ENCODE data around the gene EMILIN1. TPM values are rescaled to one million over a fixed set of nuclear protein-coding genes. Genes with fewer than 3 reads are reported as not detected.
A peak's percentile ranks its signal among the peaks of the same experiment; 100 is the strongest.

EMILIN1 gene
- total and polyA plus RNA-seq, 2 of the 8 experiments (the other 6 are each of a cell fraction or from before 2014, with no cell fraction given): 1.9 to 3.0 TPM

GRCh38 chr2:27086724-27087593, 8.5 kb downstream of the EMILIN1 start, which contains the start of gene KHK:
TSS of gene KHK (plus strand) at chr2:27086772. CDS start at chr2:27087260, 488 bp downstream.
- Histone ChIP-seq H4K8ac (ENCODE audit: extremely low read depth, insufficient read depth, low read length) (peak within 1 kb of the TSS; percentile 85), H3K27me3 (replicated peaks in 1 of 4; ENCODE audit: control insufficient read depth in 3 of 4, extremely low read depth in 1 of 4, insufficient read depth in 3 of 4, low read length in 3 of 4) (peaks cover 0 to 9% (median 4%) of the 10 kb centered on the region in 4 experiments; a peak in 2 of 7 replicates), H3K9me3 (ENCODE audit: insufficient read depth in 2 of 2, low read depth in 1 of 2, low read length in 1 of 2) (no peaks in the 10 kb centered on the region), H3K4ac (replicated peaks; ENCODE audit: insufficient read length, low read depth, low read length) (no peak within 1 kb of the TSS), H3K79me2 (ENCODE audit: control insufficient read depth in 1 of 2, insufficient read depth in 2 of 2, low read length in 2 of 2) (no peaks in the 10 kb centered on the region), H3K23ac (ENCODE audit: insufficient read length) (no peak within 1 kb of the TSS), H4K20me1 (replicated peaks in 1 of 2; ENCODE audit: control insufficient read depth in 1 of 2, insufficient read depth in 2 of 2, low read length in 2 of 2) (peaks cover 0 to 1% of the 10 kb centered on the region in 2 experiments), H2BK15ac (ENCODE audit: low read length) (0 out of 2 replicates have a peak within 1 kb of the TSS, but pooled peaks have one; percentile 61), H2BK120ac (replicated peaks; ENCODE audit: low read depth, low read length) (no peak within 1 kb of the TSS), H3K36me3 (ENCODE audit: control insufficient read depth in 2 of 4, insufficient read depth in 4 of 4, low read length in 3 of 4) (no peaks in the 10 kb centered on the region), H4K91ac (replicated peaks; ENCODE audit: insufficient read length, low read length) (peak within 1 kb of the TSS; percentile 29), H3K9ac (replicated peaks in 1 of 4; ENCODE audit: extremely low read depth in 1 of 4, low read depth in 3 of 4, low read length in 3 of 4) (peak within 1 kb of the TSS; percentile 20 to 50 (median 34); a peak in 5 of 7 replicates), H2AK5ac (ENCODE audit: low read depth, low read length) (no peak within 1 kb of the TSS), H3K4me1 (replicated peaks in 1 of 4; ENCODE audit: control insufficient read depth in 3 of 4, insufficient read depth in 4 of 4, low read length in 3 of 4) (peaks cover 4 to 19% (median 4%) of the 10 kb centered on the region in 4 experiments; a peak in 5 of 7 replicates), H3K23me2 (ENCODE audit: low read depth, low read length) (peaks cover 10% of the 10 kb centered on the region; the same call in 1 of the 2 replicates), H3K56ac (replicated peaks; ENCODE audit: insufficient read length, low read depth, low read length) (peak within 1 kb of the TSS; percentile 32), H2BK5ac (ENCODE audit: low read depth, low read length) (no peak within 1 kb of the TSS), H3K27ac (ENCODE audit: low read depth, low read length) (no peak within 1 kb of the TSS), H3K14ac (ENCODE audit: insufficient read length) (no peak within 1 kb of the TSS), H4K5ac (ENCODE audit: insufficient read length, low read depth, low read length) (no peak within 1 kb of the TSS), H2BK20ac (ENCODE audit: low read length) (0 out of 2 replicates have a peak within 1 kb of the TSS, but pooled peaks have one; percentile 72), H3K4me3 (ENCODE audit: extremely low read depth in 1 of 4, insufficient read depth in 2 of 4, low read depth in 3 of 4, low read length in 4 of 4) (peak within 1 kb of the TSS; percentile 59 to 79 (median 72)), H2AFZ (ENCODE audit: low read length) (peak within 1 kb of the TSS; percentile 74; the same call in 1 of the 2 replicates), H3K18ac (ENCODE audit: extremely low read depth, low read length) (peak within 1 kb of the TSS; percentile 87), H3K79me1 (ENCODE audit: low read depth, low read length) (no peaks in the 10 kb centered on the region), H3K4me2 (ENCODE audit: insufficient read depth in 1 of 2, low read depth in 2 of 2, low read length in 2 of 2) (peak within 1 kb of the TSS; percentile 70 to 90), H2BK12ac (ENCODE audit: low read depth, low read length) (no peak within 1 kb of the TSS)
- ChIA-PET POLR2A (ENCODE audit: partially characterized antibody) (interaction anchor here (0.7 to 5.9 kb wide), 12 partner anchors 9 to 132 kb away, joined by 3 to 29 read pairs (median 5); partner anchors contain the start of genes ATRAID, CAD, OST4 and SLC5A6), CTCF (ENCODE audit: partially characterized antibody) (interaction anchor here (0.5 to 16.5 kb wide), 21 partner anchors 10 to 206 kb away, joined by 3 to 160 read pairs (median 4); partner anchors contain the start of genes AGBL5, PREB and SLC5A6)
- WGBS, 2 experiments (ENCODE audit: extremely low coverage in 1 of 2, insufficient coverage in 1 of 2, insufficient read length in 1 of 2, insufficient replicate concordance in 2 of 2, low coverage in 1 of 2, low lambda C conversion rate in 2 of 2, missing lambda C conversion rate in 1 of 2): 2% methylated on average over 50 of the region's 54 CpGs; no CpG with 5 or more reads in 1 of the 2 experiments
- DNase-seq (ENCODE audit: low read depth in 1 of 2, low spot score in 2 of 2): peak in 1 of 2 experiments; percentile 86
- FAIRE-seq: no peak
- no peak for TF ChIP-seq USF2 (IDR thresholded peaks at IDR 0.05; ENCODE audit: low read length)
- TF ChIP-seq SP2 (IDR thresholded peaks at IDR 0.05; ENCODE audit: low read length): no peak
- TF ChIP-seq CTBP2 (IDR thresholded peaks at IDR 0.05; ENCODE audit: borderline replicate concordance, insufficient read depth, insufficient read length, low read length): no peak
- TF ChIP-seq SAP30 (IDR thresholded peaks at IDR 0.05; ENCODE audit: insufficient read depth, insufficient replicate concordance, low read length): peak; percentile 62
- TF ChIP-seq RBBP5 (IDR thresholded peaks at IDR 0.05; ENCODE audit: borderline replicate concordance, low read depth, low read length): 0 out of 2 replicates have a peak, but pooled peaks have one; percentile 67
- TF ChIP-seq MAFK (IDR thresholded peaks at IDR 0.05; ENCODE audit: low read depth, low read length): no peak
- no peak for TF ChIP-seq SIRT6 (IDR thresholded peaks at IDR 0.05; ENCODE audit: low read length)
- TF ChIP-seq BACH1 (IDR thresholded peaks at IDR 0.05; ENCODE audit: low read length): peak; percentile 19

All from H1 (cell line).